Measurements from ENCODE around the gene SPDEF.

The SPDEF gene

DNA sequence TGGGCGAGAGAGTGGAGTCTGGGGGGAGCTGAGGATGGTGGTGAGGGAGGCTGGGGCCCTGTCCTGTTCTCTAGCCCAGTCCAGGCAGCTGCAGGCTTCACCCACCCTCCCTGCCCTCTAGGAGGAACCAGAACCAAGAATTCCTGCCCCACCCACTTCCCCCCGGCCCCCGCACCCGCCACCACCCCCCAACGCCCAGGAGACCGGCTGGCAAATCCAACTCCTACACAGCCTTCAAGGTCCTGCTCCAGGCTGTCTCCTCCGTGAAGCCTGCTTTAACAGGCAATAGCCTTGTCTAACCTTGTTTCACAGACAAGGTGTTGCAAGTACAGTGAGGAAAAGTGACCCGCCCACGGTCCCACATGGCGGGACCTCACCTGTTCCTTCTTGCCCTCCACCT lies 2.4 kb downstream of the SPDEF start:
- no peak for DNase-seq
- in situ Hi-C loops (cut with HindIII; ENCODE audit: low pct_ligation_motif_present, low pct_unique_long_range_greater_than_20kb, low sequenced_read_pairs): no loop called here

DNA sequence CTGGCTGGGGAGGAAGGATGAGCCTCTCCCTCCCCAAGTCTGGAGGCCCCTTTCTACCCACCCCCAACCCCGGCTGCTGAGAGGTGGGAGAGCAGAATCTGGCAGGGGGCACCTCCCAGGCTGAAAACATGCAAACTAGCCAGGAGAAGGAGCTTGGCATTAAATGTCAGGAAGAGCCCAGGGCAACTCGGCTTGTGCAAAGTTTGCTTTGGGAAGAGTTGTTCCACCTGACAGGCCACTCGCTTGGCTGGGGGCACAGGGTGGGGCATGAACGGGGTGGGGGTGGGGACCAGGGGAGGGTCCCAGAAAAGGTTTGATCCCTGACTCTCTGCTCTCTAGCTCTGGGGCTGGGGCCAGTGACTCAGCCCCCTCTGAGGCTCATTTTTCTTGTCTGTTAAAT lies 3.0 kb downstream of the SPDEF start:
- in situ Hi-C loops (cut with HindIII; ENCODE audit: low pct_ligation_motif_present, low pct_unique_long_range_greater_than_20kb, low sequenced_read_pairs): no loop called here

DNA sequence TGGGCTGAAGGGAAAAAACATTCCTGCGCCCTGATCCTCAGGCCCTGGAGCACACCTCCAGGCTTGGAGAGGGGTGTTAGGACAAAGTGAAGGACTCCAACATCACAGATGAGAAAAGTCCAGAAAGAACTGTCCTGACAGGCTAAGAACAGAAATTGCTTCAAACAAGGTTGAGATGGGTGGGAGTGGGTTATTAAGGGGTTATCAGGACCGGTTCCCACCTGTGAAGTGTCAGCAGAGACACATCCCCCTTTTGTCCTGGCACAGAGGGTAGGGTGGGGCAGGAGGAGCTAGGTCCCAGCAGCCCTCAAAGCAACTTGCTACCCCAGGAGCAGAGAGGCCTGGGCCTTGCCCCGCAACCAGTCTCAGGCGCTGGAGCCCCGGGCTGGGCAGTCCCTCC lies 3.5 kb downstream of the SPDEF start:
- in situ Hi-C loops (cut with HindIII; ENCODE audit: low pct_ligation_motif_present, low pct_unique_long_range_greater_than_20kb, low sequenced_read_pairs): no loop called here
- DNase-seq: no peak

More for the DNA sequence above, 3.0 kb downstream of the SPDEF start:
- no peak for DNase-seq

DNA sequence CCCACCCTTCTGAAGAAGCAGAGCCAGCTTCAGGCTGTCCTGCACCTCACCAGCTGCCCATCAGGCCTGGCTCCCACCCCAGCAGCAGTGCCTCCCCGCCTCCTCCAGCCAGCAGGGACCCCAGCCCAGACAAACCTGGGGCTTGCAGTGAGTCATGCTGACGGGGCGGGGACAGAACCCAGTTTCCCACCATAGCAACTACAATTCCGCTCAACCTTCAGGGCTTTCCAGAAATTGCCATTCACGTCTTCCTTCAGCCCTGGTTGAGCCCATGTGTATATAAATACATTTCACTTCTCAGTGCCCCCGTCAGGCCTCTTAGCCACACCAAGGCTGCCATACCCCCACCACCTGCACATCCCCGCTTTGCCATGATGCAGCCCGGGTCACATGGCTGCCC lies 4.4 kb downstream of the SPDEF start:
- DNase-seq: no peak
- in situ Hi-C loops (cut with HindIII; ENCODE audit: low pct_ligation_motif_present, low pct_unique_long_range_greater_than_20kb, low sequenced_read_pairs): no loop called here

DNA sequence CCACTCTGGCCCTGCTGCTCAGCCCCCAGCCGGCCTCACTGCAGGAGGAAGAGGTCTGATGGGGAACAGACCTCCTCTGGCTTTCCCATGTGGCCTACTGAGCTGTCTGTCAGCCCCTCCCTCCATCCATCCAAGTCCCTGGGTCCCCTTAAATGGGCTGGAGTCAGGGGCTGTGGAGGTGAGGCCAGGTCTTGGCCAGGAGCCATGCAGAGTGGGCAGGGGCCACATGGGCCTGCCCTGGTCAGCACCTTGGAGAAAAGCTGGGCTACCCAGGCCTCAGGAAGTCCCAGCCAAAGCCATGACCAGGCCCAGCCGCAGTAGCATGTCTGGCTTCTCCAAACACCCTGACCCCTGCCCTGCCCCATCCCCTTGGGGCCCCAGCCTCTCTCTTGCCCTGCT lies 6.3 kb downstream of the SPDEF start:
- DNase-seq: no peak
- in situ Hi-C loops (cut with HindIII; ENCODE audit: low pct_ligation_motif_present, low pct_unique_long_range_greater_than_20kb, low sequenced_read_pairs): no loop called here

DNA sequence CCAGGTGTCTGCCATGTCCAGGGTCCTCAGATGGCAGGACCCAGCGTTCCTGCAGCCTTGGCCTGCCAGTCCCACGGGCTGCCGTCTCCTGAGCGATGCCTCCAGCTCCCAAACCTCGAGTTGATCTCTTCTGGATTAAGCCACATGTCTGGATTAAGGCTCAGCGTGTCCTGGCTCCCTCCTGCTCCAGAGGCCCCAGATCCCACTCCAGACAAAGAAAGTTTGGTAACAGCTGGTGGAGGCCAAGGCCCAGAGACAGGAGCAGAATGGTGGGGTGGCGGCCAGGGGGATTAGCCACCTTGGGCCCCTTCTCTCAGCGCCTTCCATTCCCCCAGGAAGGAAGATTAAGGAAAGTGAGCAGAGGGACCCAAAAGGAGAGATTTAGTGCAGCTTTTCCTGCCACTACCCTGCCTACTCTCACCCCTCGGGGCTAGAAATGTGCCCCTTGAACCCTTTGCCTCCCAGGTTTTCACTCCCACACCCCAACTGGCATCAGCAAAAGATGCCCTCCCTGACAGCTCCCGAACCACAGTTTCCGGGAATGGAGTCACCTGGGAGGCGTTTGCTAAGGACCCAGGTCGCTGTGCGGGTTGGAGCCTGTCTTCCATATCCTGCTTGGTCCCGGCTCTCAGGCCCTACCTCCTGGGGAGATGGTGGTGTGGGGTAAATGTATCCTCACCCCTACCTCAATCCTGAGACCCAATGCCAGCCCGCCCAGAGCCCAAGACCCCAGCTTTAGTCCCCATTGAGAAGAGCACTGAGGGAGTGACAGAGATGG lies 6.9 kb downstream of the SPDEF start:
- DNase-seq: no peak
- in situ Hi-C loops (cut with HindIII; ENCODE audit: low pct_ligation_motif_present, low pct_unique_long_range_greater_than_20kb, low sequenced_read_pairs): no loop called here

DNA sequence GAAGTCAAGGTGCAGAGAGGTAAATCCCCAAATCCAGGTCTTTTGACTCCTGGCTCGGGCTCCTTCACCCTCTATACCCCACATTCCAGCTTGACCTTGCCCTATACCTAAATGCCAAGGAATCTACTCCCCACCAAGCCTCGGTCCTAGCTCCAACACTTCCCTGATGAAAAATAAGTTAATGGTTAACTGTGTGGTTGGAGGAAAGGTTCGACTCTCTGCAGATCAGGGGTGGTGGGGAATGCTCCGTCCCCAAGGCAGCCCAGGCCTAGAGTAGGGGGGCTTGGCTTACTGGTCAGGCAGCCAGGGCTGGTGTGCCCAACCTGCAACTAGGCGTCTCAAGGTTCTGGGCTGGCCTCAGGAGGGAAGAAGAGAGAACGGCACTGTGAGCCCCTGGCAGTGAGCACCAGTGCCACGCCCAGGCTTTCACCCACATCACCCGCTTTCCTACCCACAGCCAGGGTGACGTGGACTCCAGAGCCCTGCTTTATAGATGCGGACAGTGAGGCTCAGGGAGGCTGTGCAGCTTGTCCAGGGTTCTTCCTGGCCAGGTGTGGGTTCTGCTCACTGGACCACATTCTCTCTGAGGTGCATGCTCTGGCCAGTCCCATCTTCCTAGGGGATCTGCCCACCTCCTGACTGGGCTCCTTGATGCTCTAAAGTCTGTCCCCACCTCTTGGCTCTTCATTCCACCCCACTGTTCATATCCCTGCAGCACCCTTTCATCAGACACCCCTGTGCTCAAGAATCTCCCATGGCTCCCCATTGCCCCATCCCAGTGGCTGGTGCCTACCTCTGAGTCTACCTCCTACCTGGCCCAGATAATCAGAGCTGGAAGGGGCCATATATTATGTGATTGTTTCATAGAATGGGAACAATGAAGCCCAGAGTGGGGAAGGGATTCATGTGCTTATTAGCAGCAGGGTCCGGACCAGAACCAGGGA lies 8.2 kb downstream of the SPDEF start:
- in situ Hi-C loops (cut with HindIII; ENCODE audit: low pct_ligation_motif_present, low pct_unique_long_range_greater_than_20kb, low sequenced_read_pairs): no loop called here
- DNase-seq: peak; percentile 62

DNA sequence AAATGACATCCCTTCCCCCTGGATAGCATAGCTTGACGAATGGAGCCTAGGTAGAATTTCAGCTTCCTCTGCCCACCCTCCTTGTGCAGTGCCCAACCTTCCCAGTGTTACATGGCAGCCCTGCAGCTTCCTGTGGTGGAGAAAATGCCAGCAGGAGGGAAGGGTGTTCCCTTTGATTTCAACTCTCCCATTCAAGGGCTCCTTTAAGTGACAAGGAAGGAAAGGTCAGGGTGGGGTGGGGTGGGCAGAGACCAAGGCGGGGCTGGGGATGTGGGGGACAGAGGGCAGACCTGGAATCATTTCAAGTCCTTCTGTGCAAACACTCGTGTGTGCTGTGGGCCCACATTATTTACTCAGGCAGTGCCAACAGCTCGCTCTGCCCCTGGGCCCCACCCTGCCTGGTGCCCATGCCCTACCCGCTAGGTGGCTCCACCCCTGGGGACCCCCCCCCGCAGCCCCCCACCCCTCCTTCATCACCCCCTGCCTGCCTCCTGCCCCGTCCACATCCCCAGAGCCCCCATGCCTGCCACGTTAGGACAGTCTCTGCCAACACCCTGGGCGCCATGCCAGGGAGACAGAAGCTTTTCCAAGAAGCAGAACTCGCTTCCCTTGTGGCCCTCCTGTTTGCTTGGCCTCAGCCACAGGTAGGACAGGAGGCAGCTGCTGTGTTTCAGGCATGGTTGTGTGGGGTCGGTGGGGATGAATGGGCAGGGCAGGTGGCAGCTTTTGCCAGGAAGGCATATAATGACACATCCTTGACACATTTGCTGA lies 9.4 kb downstream of the SPDEF start:
- in situ Hi-C loops (cut with HindIII; ENCODE audit: low pct_ligation_motif_present, low pct_unique_long_range_greater_than_20kb, low sequenced_read_pairs): no loop called here
- DNase-seq: peak; percentile 29

DNA sequence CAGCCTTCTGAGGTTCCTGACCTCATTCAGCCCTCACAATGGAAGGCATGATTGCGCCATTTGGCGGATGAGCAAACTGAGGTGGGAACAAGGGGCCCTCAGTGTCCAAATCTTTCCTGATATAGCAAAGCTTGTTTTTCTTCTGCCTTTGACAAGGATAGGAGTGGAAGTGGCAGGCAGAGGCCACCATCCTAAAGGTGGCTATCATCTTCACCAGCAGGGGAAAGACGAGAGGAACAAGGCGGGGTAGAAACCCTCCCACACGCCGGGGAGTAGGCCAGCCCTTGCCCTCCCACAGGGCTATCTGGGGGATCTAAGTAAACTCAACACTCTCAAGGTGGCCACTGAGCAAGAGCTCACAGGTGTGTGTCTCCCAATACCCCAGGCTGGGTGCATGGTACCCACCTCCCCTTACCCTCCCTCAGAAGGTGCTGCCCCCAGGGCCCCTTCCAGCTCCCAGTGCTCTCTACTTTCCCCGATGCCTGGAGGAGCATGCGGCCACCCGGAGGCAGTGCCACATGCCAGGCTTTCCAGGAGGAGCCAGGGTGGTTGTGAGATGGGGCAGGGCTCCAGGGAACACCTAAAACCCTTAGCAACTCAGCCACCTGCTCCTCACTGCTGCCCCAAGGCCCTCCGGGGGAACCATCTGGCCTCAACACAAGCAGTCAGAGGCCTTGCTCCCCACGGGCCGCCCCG lies 11.2 kb downstream of the SPDEF start:
- DNase-seq: no peak

DNA sequence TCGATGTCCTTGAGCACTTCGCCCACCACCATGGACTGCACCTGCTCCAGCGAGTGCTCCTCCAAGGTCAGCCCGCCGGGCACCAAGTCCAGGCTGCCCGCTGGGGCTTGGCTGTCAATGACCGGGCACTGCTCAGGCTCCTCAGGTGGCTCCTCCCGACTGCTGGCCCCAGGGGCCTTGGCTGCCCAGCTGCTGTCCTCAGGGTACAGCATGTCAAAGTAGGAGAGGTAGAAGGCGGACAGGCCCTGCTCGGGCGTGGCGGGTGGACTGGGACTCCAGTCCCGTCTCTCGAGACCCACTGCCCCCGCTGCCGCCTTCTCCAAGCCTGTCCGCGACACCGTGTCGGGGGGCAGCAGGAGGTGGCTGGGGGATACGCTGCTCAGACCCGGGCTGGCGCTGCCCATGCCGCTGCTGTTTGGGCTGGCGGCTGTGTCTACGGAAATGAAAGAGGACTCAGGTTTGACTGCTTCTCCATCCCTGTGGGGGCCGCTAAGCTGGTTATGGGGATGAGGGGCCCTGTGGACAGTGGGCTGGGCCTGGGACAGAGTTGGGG lies 12.0 kb downstream of the SPDEF start:
- in situ Hi-C loops (cut with HindIII; ENCODE audit: low pct_ligation_motif_present, low pct_unique_long_range_greater_than_20kb, low sequenced_read_pairs): no loop called here
- no peak for DNase-seq

More for the DNA sequence above, 11.2 kb downstream of the SPDEF start:
- in situ Hi-C loops (cut with HindIII; ENCODE audit: low pct_ligation_motif_present, low pct_unique_long_range_greater_than_20kb, low sequenced_read_pairs): no loop called here

DNA sequence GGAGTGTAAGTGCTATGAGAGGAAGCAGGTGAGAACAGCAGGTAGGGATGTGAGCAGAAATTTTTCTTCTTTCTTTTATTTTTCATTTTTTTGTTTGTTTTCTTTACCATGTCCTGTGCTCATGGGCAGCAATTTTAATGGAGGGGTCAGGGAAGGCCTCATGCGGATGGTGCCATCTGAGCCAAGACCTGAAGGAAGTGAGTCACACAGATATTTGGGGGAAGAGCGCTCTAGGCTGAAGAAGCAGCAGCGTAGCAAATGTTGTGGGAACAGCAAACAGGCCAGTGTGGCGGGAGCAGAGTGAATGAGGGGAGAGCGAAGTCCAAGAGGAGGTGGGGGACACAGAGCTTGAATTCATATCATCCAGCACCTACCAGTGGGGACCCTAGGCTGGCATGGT lies 12.7 kb downstream of the SPDEF start:
- in situ Hi-C loops (cut with HindIII; ENCODE audit: low pct_ligation_motif_present, low pct_unique_long_range_greater_than_20kb, low sequenced_read_pairs): no loop called here
- DNase-seq: peak; percentile 14

DNA sequence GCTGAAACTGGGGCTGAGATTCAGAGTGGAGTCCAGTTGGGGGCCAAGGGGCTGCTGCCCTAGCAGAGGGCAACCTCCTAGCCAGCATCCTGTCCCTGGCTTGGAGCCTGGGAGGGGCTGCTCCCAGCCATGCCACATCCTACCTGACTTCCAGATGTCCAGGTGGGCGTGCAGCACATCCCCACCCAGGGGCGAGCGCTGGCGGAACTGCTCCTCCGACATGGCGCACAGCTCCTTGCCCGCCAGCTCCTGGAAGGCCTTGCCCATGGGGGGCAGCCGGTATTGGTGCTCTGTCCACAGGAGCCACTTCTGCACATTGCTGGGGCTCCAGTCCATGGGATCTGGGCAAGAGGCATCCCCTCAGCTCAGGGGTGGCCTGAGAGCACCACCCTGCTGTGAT lies 15.3 kb downstream of the SPDEF start:
- in situ Hi-C loops (cut with HindIII; ENCODE audit: low pct_ligation_motif_present, low pct_unique_long_range_greater_than_20kb, low sequenced_read_pairs): no loop called here

DNA sequence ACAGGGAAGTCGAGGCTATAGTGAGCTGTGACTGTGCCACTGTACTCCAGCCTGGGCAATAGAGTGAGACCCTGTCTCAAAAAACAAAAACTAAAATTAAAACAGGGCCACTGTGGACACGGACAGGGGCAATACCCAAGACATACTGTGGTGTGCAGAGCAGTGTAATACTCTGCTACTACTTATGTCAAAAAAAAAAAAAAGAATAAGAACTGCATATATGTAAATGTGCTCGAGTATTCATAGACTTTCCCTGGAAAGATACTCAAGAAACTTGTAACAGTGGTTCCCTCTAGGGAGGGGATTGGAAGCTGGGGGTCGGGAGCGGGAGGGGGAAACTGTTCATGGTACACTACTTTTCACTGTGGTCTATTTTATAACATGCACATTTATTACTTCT lies 15.9 kb downstream of the SPDEF start:
- in situ Hi-C loops (cut with HindIII; ENCODE audit: low pct_ligation_motif_present, low pct_unique_long_range_greater_than_20kb, low sequenced_read_pairs): no loop called here
- DNase-seq: no peak

More for the DNA sequence above, 15.3 kb downstream of the SPDEF start:
- DNase-seq: no peak

DNA sequence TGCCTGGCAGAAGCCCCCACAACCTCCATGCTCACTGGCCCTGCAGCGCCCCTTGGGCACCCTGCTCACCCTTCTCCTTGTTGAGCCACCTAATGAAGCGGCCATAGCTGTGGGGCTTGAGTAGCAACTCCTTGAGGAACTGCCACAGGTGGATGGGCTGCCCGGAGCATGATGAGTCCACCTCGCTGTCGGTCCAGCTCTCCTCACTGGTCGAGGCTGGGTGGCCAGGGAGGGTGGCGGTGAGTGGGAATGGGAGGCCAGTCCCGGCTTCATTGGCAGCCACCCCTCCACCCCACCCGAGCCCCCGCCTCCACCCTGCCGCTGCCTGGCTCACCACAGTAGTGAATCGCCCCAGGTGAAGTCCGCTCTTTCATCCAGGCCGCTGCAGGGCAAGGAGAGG lies 16.9 kb downstream of the SPDEF start:
- no peak for DNase-seq
- in situ Hi-C loops (cut with HindIII; ENCODE audit: low pct_ligation_motif_present, low pct_unique_long_range_greater_than_20kb, low sequenced_read_pairs): no loop called here

DNA sequence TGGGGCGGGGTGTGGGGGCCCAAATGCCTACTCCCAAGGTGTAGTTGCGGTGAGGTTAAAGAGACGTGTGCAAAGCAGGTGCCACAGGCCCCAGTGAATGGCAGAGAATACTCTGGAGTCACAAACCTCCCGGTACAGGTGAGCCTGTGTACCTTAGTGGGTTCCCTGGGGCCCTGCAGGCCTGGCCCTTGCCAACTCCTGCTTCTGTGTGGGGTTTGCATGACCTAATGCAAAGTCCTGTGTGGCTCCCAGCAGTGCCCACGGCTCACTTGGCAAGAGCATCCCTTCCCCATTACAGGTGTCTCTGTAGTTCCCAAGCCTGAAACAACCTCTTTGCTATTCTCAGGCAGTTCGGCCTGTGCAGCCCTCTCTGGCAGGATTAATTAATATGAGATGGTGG lies 17.5 kb downstream of the SPDEF start:
- in situ Hi-C loops (cut with HindIII; ENCODE audit: low pct_ligation_motif_present, low pct_unique_long_range_greater_than_20kb, low sequenced_read_pairs): no loop called here
- no peak for DNase-seq

DNA sequence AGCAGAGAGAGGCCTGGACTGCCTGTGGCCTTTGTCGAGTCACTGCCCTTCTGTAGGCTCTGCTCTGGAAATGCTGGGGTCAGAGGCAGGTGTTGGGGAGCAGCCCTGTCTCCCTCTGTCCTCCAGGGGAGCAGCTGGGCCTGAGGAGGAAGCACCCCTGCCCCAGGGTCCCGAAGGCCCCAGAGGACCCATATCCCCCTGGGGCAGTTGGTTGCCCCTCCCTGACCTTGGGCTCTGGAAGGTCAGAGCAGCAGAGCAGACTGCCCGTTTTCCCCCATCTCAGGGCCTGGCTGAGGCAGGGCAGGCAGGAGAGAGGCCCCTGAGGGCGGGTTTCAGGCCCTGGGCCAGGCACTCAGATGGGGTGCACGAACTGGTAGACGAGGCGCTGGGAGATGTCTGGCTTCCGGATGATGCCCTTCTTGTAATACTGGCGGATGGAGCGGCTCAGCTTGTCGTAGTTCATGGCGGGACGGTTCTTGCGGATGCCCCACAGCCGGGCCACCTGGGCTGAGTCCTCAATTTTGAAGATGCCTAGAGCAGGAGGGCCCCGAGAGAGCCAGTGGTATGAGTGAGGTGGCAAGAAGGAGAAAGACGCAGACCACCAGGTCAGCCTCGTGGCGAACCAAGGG lies 18.1 kb downstream of the SPDEF start:
- in situ Hi-C loops (cut with HindIII; ENCODE audit: low pct_ligation_motif_present, low pct_unique_long_range_greater_than_20kb, low sequenced_read_pairs): no loop called here

DNA sequence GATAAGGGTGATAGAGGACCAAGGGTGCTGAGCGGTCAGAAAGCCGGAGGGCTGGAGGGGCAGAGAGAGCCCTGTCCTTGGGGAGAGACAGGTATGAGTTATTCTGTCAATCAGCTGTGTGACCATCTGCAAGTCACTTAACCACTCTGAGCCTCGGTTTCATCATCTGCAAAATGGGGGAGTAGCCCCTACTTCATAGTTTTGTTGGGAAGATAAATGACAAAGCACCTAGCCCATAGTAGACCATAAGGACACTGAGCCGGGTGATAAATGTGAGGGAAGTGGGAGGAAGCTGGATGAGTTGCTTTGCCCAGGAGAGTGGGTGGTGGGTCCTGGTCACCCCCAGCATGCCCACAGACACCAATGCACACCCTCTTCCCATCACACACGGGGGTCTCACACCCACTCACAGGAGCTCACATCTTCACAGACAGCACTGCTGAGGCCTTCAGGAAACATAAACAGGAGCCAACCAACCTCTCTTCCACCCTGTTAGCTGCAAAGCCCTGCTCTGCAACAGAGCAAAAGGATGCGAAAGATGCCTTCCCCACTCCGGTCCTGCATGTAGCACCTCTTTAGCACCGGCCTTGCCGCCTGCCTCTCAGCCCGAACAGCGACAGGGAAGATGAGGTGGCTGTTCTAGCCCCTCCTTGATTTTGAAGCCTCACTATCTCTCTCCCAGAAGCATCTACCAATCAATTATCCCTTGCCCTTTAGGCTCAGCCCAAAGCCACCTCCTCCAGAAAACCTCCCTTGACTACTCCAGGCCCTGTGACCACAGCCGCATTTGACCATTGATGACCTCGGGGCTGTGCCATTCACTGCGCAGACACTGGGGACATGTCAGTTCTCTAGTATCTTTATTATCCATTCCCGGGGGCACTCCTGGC lies 18.9 kb downstream of the SPDEF start:
- in situ Hi-C loops (cut with HindIII; ENCODE audit: low pct_ligation_motif_present, low pct_unique_long_range_greater_than_20kb, low sequenced_read_pairs): no loop called here

More for the DNA sequence above, 18.1 kb downstream of the SPDEF start:
- DNase-seq: no peak

More for the DNA sequence above, 18.9 kb downstream of the SPDEF start:
- no peak for DNase-seq
